ENCODE results near the gene TMEM156.

DNA sequence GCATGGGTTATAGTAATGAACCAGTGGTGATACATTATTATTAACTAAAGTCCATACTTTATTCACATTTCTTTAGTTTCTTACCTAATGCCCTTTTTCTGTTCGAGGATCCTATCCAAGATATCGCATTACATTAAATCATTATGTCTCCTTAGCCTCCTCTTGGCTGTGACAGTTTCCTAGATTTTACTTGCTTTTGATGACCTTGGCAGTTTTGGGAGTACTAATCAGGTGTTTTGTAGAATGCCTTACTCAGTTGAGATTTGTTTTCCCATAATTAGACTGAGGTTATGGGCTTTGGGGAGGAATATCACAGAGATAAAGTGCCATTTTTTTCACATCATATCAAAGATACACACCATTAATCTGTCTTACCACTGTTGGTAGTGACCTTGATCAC is 34.8 kb upstream of the TMEM156 start:
- TF ChIP-seq POLR2A (IDR thresholded peaks at IDR 0.05): no peak
- TF ChIP-seq CTCF (IDR thresholded peaks at IDR 0.05): no peak

All from right lobe of liver (tissue), 4 donors.